Lower leg skin (tissue), 4 donors: ENCODE data around the gene SP6. TPM values are rescaled to one million over a fixed set of nuclear protein-coding genes. Genes with fewer than 3 reads are reported as not detected.

ENCODE experiments used
- DNase-seq, 2 donors: peaks; one replicate each; pipeline ENCODE4 v3.0.0-alpha.2; 2019; ENCODE audit warnings: low spot score in 2 of 2
- H3K4me3 ChIP-seq: fragments of 200-600 bp; sonication (generic); 2 replicates; pipeline ENCODE4 v1.5.1; 2017; ENCODE audit warnings: mild to moderate bottlenecking, low read depth; ENCODE audit not compliant: poor library complexity, severe bottlenecking
- CTCF ChIP-seq, 3 donors: fragments of 450-650 bp; IDR thresholded peaks; one replicate each; pipeline ENCODE4 v1.5.1; 2016; ENCODE audit warnings: antibody characterized with exemption in 3 of 3, mild to moderate bottlenecking in 3 of 3, moderate library complexity in 2 of 3
- POLR2A ChIP-seq, 2 donors: fragments of 450-650 bp; IDR thresholded peaks; one replicate each; pipeline ENCODE4 v1.6.1; 2016 to 2017; ENCODE audit warnings: antibody characterized with exemption in 2 of 2, mild to moderate bottlenecking in 1 of 2, moderate library complexity in 1 of 2
- WGBS, 2 donors: methylation state at CpG; one replicate each; pipeline ENCODE4 v1.1.5; 2018; 5-methylcytosine and 5-hydroxymethylcytosine counted together
- intact Hi-C: fragments of 100-400 bp; cut with DNase I; formaldehyde crosslinking; loops from one replicate; pipeline ENCODE4 v1.15.0; 2023; ENCODE audit warnings: low total_unique reads
- total RNA-seq, 4 donors: library from RNA; depleted of rRNA; stranded (reverse); fragments of >200 nt; gene quantifications; one replicate each; pipeline ENCODE4 v1.1.0, GENCODE V29; 2016

Gene SP6
- total RNA-seq, 4 donors from 2014 or later: 21.9 to 29.9 (median 24.7) TPM

GRCh38 chr17:47846716-47847340, 4.1 kb downstream of the SP6 start:
- intact Hi-C loops: no loop called here
- DNase-seq: no peak
- WGBS, 2 donors: 15 to 28% methylated on average over 31 of the region's 31 CpGs
- H3K4me3 ChIP-seq: no peak overlapping the region
- TF ChIP-seq CTCF (IDR thresholded peaks at IDR 0.05): no peak
- no peak for TF ChIP-seq POLR2A (IDR thresholded peaks at IDR 0.05)

- 71 to 80% methylated on average over 3 of the region's 3 CpGs for WGBS, 2 donors
- H3K4me3 ChIP-seq: no peak overlapping the region
- intact Hi-C loops: no loop called here
- no peak for DNase-seq
- no peak for TF ChIP-seq POLR2A (IDR thresholded peaks at IDR 0.05)
- no peak for TF ChIP-seq CTCF (IDR thresholded peaks at IDR 0.05)
Observed at GRCh38 chr17:47845716-47846075, 5.3 kb downstream of the SP6 start.

GRCh38 chr17:47844814-47845715, 5.9 kb downstream of the SP6 start:
- no peak for DNase-seq
- no peak overlapping the region for H3K4me3 ChIP-seq
- intact Hi-C loops: no loop called here
- TF ChIP-seq POLR2A (IDR thresholded peaks at IDR 0.05) (no peak), CTCF (IDR thresholded peaks at IDR 0.05) (no peak)
- WGBS, 2 donors: 71 to 78% methylated on average over 4 of the region's 4 CpGs

- no peak for DNase-seq
- no peak overlapping the region for H3K4me3 ChIP-seq
- WGBS, 2 donors: 62 to 67% methylated on average over 5 of the region's 5 CpGs
- intact Hi-C loops: no loop called here
- TF ChIP-seq POLR2A (IDR thresholded peaks at IDR 0.05): no peak
- TF ChIP-seq CTCF (IDR thresholded peaks at IDR 0.05): no peak
Observed at GRCh38 chr17:47844227-47844626, 6.7 kb downstream of the SP6 start.

- intact Hi-C loops: no loop called here
- H3K4me3 ChIP-seq: no peak overlapping the region
- TF ChIP-seq POLR2A (IDR thresholded peaks at IDR 0.05) (no peak), CTCF (IDR thresholded peaks at IDR 0.05) (no peak)
- no peak for DNase-seq
- 20 to 21% methylated on average over 3 to 6 of the region's 6 CpGs for WGBS, 2 donors
Observed at GRCh38 chr17:47843391-47843730, 7.6 kb downstream of the SP6 start.
